ENCODE results near the gene BTBD8. TPM values are rescaled to one million over a fixed set of nuclear protein-coding genes. Genes with fewer than 3 reads are reported as not detected.

Gene BTBD8
- total RNA-seq, 2 experiments from 2014 or later, result 3.7 to 4.6 TPM

DNA sequence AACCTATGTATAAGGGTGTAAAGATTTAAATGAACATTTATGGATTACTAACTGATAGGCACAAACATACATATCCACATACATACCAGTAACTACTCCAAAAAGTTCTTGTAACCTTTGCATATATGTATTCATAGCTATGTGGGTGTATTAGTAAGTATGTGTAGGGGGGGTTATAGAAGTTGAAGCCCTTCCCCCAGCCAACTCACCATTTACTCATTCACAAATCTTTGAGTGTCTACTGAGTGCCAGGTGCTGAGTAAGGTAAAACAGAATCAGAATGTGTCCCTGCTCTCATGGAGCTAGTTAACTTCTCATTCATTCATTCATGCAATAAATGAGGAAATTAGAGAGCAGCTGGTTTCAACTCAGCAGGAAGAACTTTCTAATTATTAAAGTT lies 138.9 kb downstream of the BTBD8 start:
- H3K4me1 Mint-ChIP-seq, result no peaks in the 10 kb centered on the region
- no peaks in the 10 kb centered on the region for H3K36me3 Mint-ChIP-seq (ENCODE audit: low read depth)
- no peak for DNase-seq
- no peaks in the 10 kb centered on the region for H3K9me3 Mint-ChIP-seq
- no peak overlapping the region for H3K27ac Mint-ChIP-seq
- H3K27me3 Mint-ChIP-seq, result peaks cover 3% of the 10 kb centered on the region
- CTCF ChIA-PET, result interaction anchor here (0.7 to 1.4 kb wide), 2 partner anchors 20 to 47 kb away, joined by 3 read pairs; no protein-coding TSS in a partner anchor
- POLR2A ChIA-PET, result no interaction called here
- no peak overlapping the region for H3K4me3 Mint-ChIP-seq

GRCh38 chr1:92228401-92228800 lies 148.3 kb downstream of the BTBD8 start:
- ChIA-PET CTCF (no interaction called here), POLR2A (no interaction called here)
- no peaks in the 10 kb centered on the region for H3K36me3 Mint-ChIP-seq (ENCODE audit: low read depth)
- no peak overlapping the region for H3K27ac Mint-ChIP-seq
- DNase-seq, result no peak
- H3K4me3 Mint-ChIP-seq, result no peak overlapping the region
- H3K9me3 Mint-ChIP-seq, result no peaks in the 10 kb centered on the region
- no peaks in the 10 kb centered on the region for H3K4me1 Mint-ChIP-seq
- peaks cover 7% of the 10 kb centered on the region for H3K27me3 Mint-ChIP-seq

GRCh38 chr1:92230736-92231135 lies 150.6 kb downstream of the BTBD8 start:
- no peaks in the 10 kb centered on the region for H3K4me1 Mint-ChIP-seq
- no peak overlapping the region for H3K4me3 Mint-ChIP-seq
- H3K27ac Mint-ChIP-seq, result no peak overlapping the region
- no peaks in the 10 kb centered on the region for H3K36me3 Mint-ChIP-seq (ENCODE audit: low read depth)
- no peaks in the 10 kb centered on the region for H3K9me3 Mint-ChIP-seq
- ChIA-PET POLR2A (no interaction called here), CTCF (no interaction called here)
- DNase-seq, result no peak
- peaks cover 7% of the 10 kb centered on the region for H3K27me3 Mint-ChIP-seq

Other genes with a start within 250 kb of the BTBD8 start
- 10 to 100 TPM; 35.9 to 41.6 TPM for gene TGFBR3, start 194.2 kb upstream of the BTBD8 start, total RNA-seq
- under 1 TPM; 0.18 to 0.58 TPM for gene BRDT, start 130.9 kb upstream of the BTBD8 start, total RNA-seq
- gene EPHX4, start 50.4 kb upstream of the BTBD8 start, total RNA-seq, result under 1 TPM; 0.95 to 0.98 TPM
- not detected for gene SETSIP, start 4.9 kb upstream of the BTBD8 start, total RNA-seq
- not detected for gene C1orf146, start 137.6 kb downstream of the BTBD8 start, total RNA-seq
- 10 to 100 TPM; 18.2 to 18.7 TPM for gene GLMN, start 218.6 kb downstream of the BTBD8 start, total RNA-seq
- gene RPAP2, start 218.7 kb downstream of the BTBD8 start, total RNA-seq, result 10 to 100 TPM; 31.6 to 36.5 TPM